Upper lobe of right lung (tissue), 1 donor: Measurements from ENCODE around the gene PDGFRB. TPM values are rescaled to one million over a fixed set of nuclear protein-coding genes. Genes with fewer than 3 reads are reported as not detected.

Source experiments
- ATAC-seq: fragments of 200-7000 bp; cut with Tn5 transposase; one replicate; pipeline ENCODE4 v1.9.1; 2020; ENCODE audit warnings: mild to moderate bottlenecking, moderate library complexity
- DNase-seq: peaks from one replicate; pipeline ENCODE4 v3.0.0-alpha.2; 2020
- H3K27ac ChIP-seq: fragments of 200-600 bp; one replicate; pipeline ENCODE4 v1.8.0; 2022
- H3K27me3 ChIP-seq: fragments of 200-600 bp; one replicate; pipeline ENCODE4 v1.8.0; 2022; ENCODE audit warnings: mild to moderate bottlenecking
- H3K36me3 ChIP-seq: fragments of 200-600 bp; one replicate; pipeline ENCODE4 v1.8.0; 2022
- H3K4me1 ChIP-seq: fragments of 200-600 bp; one replicate; pipeline ENCODE4 v1.8.0; 2022
- H3K4me3 ChIP-seq: fragments of 200-600 bp; one replicate; pipeline ENCODE4 v1.8.0; 2022; ENCODE audit warnings: mild to moderate bottlenecking
- H3K9me3 ChIP-seq: fragments of 200-600 bp; one replicate; pipeline ENCODE4 v1.8.0; 2022
- CTCF ChIP-seq: fragments of 200-600 bp; IDR thresholded peaks from one replicate; pipeline ENCODE4 v1.8.0; 2022; ENCODE audit warnings: antibody characterized with exemption
- intact Hi-C: fragments of 100-400 bp; cut with DNase I; formaldehyde crosslinking; loops from one replicate; pipeline ENCODE4 v1.11.0; 2022
- total RNA-seq: library from RNA; stranded (reverse); fragmentation: NEBNext Ultra II Directional; extraction: Animal tissue kit (Norgen Biotek cat#: 25700); gene quantifications from one replicate; pipeline ENCODE4 v1.2.1, GENCODE V29; 2021
- donor health status: DM: no; HTN: yes; CAD: no; lungs with severe emphysema.

The PDGFRB gene
- total RNA-seq, 1 donor from 2014 or later = 120 TPM

DNA sequence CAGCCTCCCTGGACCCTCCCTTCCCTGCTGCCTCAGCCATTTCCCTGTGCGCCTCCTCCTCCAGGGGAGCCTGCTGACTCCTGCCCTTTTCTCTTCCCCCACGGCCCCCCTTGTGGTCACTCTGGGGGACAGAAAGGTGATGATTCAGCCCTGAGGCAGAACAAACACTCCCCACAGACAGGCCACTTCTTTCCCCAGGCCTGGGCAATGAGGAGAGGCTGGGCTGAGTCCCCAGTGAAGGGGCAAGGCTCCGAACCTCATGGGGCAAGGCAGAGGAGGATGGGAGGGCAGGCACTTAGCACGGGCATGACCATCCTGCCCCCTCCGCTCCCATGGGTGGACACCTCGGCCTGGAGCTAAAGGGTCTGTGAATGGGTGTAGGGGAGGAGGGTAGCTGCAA lies 90.3 kb downstream of the PDGFRB start:
- H3K9me3 ChIP-seq = no peaks in the 10 kb centered on the region
- ATAC-seq (peak; percentile 43), DNase-seq (no peak)
- intact Hi-C loops = no loop called here
- no peaks in the 10 kb centered on the region for H3K27me3 ChIP-seq
- H3K4me1 ChIP-seq = peaks cover 4% of the 10 kb centered on the region
- no peaks in the 10 kb centered on the region for H3K36me3 ChIP-seq
- TF ChIP-seq CTCF = no peak
- no peak overlapping the region for H3K4me3 ChIP-seq
- H3K27ac ChIP-seq = peak overlapping the region; percentile 17

GRCh38 chr5:150064681-150065220 lies 90.9 kb downstream of the PDGFRB start:
- DNase-seq (no peak), ATAC-seq (no peak)
- Histone ChIP-seq H3K4me1 (peaks cover 4% of the 10 kb centered on the region), H3K27ac (no peak overlapping the region), H3K4me3 (no peak overlapping the region), H3K9me3 (no peaks in the 10 kb centered on the region), H3K27me3 (no peaks in the 10 kb centered on the region), H3K36me3 (no peaks in the 10 kb centered on the region)
- TF ChIP-seq CTCF = no peak
- intact Hi-C loops = no loop called here

Other genes starting within 250 kb of the PDGFRB start
- gene PDE6A, start 211.1 kb downstream of the PDGFRB start, total RNA-seq = 0.09 TPM
- gene SLC26A2, start 195.1 kb downstream of the PDGFRB start, total RNA-seq = 18.9 TPM
- gene TIGD6, start 155.2 kb downstream of the PDGFRB start, total RNA-seq = 4.0 TPM
- 33.7 TPM for gene HMGXB3, start 155.1 kb downstream of the PDGFRB start, total RNA-seq
- gene CSF1R, start 69.3 kb downstream of the PDGFRB start, total RNA-seq = 48.7 TPM
- gene CDX1, start 10.9 kb upstream of the PDGFRB start, total RNA-seq = not detected
- not detected for gene SLC6A7, start 34.2 kb upstream of the PDGFRB start, total RNA-seq
- gene CAMK2A, start 133.9 kb upstream of the PDGFRB start, total RNA-seq = 1.5 TPM
- 4.0 TPM for gene ARSI, start 147.1 kb upstream of the PDGFRB start, total RNA-seq
- gene TCOF1, start 201.9 kb upstream of the PDGFRB start, total RNA-seq = 31.1 TPM